ENCODE measurements around the gene CENPH.
"Not testable (repeated sequence)": the region's sequence is repeated elsewhere in the genome, so short reads cannot be mapped to it uniquely, and the experiment has no call there.

CENPH gene

DNA sequence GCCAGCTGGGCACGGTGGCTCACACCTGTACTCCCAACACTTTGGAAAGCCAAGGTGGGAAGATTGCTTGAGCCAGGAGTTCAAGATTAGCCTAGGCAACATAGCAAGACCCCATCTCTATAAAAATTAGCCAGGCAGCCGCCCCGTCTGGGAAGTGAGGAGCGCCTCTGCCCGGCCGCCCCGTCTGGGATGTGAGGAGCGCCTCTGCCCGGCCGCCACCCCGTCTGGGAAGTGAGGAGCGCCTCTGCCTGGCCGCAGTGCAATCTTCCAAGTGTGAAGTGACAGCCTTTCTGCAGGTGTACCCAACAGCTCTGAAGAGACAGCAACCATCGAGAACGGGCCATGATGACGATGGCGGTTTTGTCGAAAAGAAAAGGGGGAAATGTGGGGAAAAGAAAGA is 31.0 kb downstream of the CENPH start:
- H3K27ac Mint-ChIP-seq, H3K4me3 Mint-ChIP-seq, H3K27me3 Mint-ChIP-seq, DNase-seq, H3K9me3 Mint-ChIP-seq: not testable (repeated sequence)
- Mint-ChIP-seq H3K4me1 (ENCODE audit: low read depth) (peaks cover 23% of the 10 kb centered on the region), H3K36me3 (ENCODE audit: low read depth) (peaks cover 24% of the 10 kb centered on the region)

DNA sequence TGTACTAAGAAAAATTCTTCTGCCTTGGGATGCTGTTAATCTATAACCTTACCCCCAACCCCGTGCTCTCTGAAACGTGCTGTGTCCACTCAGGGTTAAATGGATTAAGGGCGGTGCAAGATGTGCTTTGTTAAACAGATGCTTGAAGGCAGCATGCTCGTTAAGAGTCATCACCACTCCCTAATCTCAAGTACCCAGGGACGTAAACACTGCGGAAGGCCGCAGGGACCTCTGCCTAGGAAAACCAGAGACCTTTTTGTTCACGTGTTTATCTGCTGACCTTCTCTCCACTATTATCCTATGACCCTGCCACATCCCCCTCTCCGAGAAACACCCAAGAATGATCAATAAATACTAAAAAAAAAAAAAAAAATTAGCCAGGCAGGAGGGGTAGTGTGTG is 31.4 kb downstream of the CENPH start:
- not testable (repeated sequence) for H3K27me3 Mint-ChIP-seq, H3K27ac Mint-ChIP-seq, DNase-seq, H3K9me3 Mint-ChIP-seq, H3K4me3 Mint-ChIP-seq
- H3K4me1 Mint-ChIP-seq (ENCODE audit: low read depth), result peaks cover 23% of the 10 kb centered on the region
- peaks cover 26% of the 10 kb centered on the region for H3K36me3 Mint-ChIP-seq (ENCODE audit: low read depth)

DNA sequence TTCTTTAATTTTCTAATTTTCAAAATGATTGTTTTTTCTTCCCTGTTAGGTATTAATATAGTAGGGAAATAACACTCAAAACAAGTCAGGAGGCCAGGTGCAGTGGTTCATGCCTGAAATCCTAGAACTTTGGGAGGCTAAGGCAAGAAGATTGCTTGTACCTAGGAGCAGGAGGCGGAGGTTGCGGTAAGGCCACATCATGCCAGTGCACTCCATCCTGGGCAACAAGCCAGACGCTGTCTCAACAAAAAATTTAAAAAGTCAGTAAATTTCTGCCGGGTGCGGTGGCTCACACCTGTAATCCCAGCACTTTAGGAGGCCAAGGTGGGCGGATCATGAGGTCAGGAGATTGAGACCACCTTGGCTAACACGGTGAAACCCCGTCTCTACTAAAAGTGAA is 35.1 kb downstream of the CENPH start:
- Mint-ChIP-seq H3K9me3 (no peaks in the 10 kb centered on the region), H3K4me1 (ENCODE audit: low read depth) (peaks cover 2% of the 10 kb centered on the region), H3K27ac (no peak overlapping the region), H3K4me3 (no peak overlapping the region), H3K27me3 (no peaks in the 10 kb centered on the region), H3K36me3 (ENCODE audit: low read depth) (peaks cover 37% of the 10 kb centered on the region)
- no peak for DNase-seq

DNA sequence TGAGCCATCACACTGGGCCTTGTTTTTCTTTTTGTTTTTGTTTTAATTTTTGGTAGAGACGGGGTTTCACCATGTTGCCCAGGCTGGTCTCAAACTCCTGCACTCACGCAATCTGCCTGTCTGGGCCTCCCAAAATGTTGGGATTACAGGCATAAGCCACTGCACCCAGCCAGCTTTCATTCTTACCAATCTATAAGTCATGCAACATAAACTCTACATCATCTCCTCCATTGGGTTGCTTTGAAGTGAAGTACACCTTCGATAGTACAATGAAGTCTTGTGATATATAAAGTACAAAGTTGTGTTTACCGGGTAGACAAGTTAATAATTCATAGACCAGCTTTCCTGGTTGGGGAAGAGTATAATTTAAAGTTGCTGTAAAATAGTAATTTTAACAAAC is 36.5 kb downstream of the CENPH start:
- Mint-ChIP-seq H3K9me3 (no peaks in the 10 kb centered on the region), H3K36me3 (ENCODE audit: low read depth) (peaks cover 40% of the 10 kb centered on the region), H3K4me3 (no peak overlapping the region), H3K27me3 (no peaks in the 10 kb centered on the region), H3K4me1 (ENCODE audit: low read depth) (no peaks in the 10 kb centered on the region), H3K27ac (no peak overlapping the region)
- no peak for DNase-seq

DNA sequence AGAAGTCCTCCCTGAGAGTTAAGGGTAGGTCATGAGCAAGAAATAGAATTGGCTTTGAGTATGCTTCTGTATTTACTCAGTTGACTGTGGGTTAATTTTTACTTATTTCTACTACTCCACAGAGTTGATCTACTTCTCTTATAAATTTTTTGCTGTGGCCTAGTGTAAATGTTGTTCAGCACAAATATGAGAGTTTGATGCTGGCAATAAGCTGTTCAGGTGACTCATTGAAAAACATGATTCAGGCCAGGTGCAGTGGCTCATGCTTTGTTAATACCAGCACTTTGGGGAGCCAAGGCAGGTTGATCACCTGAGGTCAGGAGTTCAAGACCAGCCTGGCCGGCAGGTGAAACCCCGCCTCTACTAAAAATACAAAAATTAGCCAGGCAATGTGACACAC is 40.8 kb downstream of the CENPH start:
- Mint-ChIP-seq H3K27ac (peak overlapping the region; percentile 10), H3K36me3 (ENCODE audit: low read depth) (peaks cover 37% of the 10 kb centered on the region), H3K27me3 (no peaks in the 10 kb centered on the region), H3K4me3 (no peak overlapping the region), H3K4me1 (ENCODE audit: low read depth) (peaks cover 7% of the 10 kb centered on the region), H3K9me3 (no peaks in the 10 kb centered on the region)
- DNase-seq, result no peak

DNA sequence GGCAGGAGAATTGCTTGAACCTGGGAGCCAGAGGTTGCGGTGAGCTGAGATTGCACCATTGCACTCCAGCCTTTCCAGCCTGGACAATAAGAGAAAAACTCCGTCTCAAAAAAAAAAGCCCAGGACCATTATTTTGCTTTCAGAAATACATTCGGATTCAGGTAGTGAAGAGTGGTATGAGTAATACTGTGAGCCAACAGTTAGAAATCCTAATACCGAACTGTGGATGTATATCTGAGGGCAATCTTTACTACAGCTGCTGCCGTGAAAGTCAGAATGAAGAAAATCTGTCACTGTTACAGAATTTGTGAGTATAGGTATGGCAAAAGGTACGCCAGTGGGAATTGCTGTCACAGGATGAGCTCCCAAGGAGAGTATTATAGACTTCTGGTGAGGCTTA is 41.9 kb downstream of the CENPH start:
- peaks cover 40% of the 10 kb centered on the region for H3K36me3 Mint-ChIP-seq (ENCODE audit: low read depth)
- H3K27me3 Mint-ChIP-seq, result no peaks in the 10 kb centered on the region
- H3K4me1 Mint-ChIP-seq (ENCODE audit: low read depth), result peaks cover 17% of the 10 kb centered on the region
- H3K27ac Mint-ChIP-seq, result no peak overlapping the region
- no peak for DNase-seq
- H3K4me3 Mint-ChIP-seq, result no peak overlapping the region
- no peaks in the 10 kb centered on the region for H3K9me3 Mint-ChIP-seq

DNA sequence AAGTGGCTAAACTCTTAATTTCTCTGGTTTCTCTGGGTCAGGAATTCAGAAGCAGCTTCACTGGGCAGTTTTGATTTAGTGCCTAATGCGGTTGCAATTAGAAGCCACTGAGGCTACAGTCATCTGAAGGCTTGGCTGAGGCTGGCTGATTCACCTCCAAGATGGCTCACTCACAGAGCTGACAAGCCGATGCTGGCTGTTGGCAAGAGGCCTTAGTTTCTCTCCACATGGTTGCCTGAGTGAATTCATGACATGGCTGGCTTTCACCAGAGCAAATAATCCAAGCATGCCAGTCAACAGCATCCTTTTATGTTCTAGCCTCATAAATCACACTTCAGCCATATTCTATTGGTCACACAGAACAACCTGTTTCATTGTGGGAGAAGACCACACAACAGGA is 42.5 kb downstream of the CENPH start:
- H3K27me3 Mint-ChIP-seq, result no peaks in the 10 kb centered on the region
- peaks cover 42% of the 10 kb centered on the region for H3K36me3 Mint-ChIP-seq (ENCODE audit: low read depth)
- no peak overlapping the region for H3K27ac Mint-ChIP-seq
- no peaks in the 10 kb centered on the region for H3K9me3 Mint-ChIP-seq
- no peak overlapping the region for H3K4me3 Mint-ChIP-seq
- H3K4me1 Mint-ChIP-seq (ENCODE audit: low read depth), result peaks cover 19% of the 10 kb centered on the region
- DNase-seq, result no peak

DNA sequence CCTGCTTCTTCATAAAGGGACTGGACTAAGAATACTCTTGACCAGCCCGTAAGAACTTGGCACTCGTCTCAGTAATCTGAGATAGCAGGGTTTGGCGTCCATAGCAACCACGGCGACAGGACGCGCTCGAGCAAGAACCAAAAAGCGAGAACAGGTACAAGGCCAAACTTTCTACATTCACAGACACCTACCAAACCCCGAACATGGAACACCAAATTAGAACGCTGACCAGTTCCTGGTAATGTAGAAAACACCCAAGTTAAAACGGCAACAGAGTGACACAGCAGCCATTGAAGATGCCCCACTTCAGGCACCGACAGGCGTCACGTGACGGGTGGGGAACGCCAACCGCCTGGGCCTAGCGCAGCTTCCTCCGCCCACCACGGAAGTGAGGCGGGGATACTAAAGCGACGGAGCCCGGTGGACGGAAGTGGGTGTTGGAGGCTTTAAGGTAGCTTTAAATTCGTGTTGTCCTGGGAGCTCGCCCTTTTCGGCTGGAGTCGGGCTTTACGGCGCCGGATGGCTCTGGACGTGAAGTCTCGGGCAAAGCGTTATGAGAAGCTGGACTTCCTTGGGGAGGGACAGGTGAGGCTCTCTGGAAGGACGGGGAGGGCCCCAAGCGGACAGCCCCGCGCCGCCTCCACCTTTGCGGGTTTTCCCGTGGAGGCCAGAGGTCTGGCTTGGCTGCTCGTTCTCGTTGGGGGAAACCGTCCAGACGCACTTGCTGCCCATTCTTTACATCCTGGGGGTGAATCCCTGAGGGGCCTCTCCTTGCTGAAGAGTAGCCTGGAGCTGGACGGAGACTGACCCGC is 45.3 kb downstream of the CENPH start, which contains the start of gene CDK7:
Gene CDK7, plus strand, starts transcription at position 430 of the 812 bp plus-strand sequence. Its CDS starts 90 bp downstream, at position 520.
- Mint-ChIP-seq H3K4me3 (peak within 1 kb of the TSS; percentile 97), H3K9me3 (no peaks in the 10 kb centered on the region), H3K4me1 (ENCODE audit: low read depth) (peaks cover 41% of the 10 kb centered on the region), H3K27ac (peak within 1 kb of the TSS; percentile 96), H3K36me3 (ENCODE audit: low read depth) (peaks cover 50% of the 10 kb centered on the region), H3K27me3 (no peaks in the 10 kb centered on the region)
- DNase-seq, result peak; percentile 92

DNA sequence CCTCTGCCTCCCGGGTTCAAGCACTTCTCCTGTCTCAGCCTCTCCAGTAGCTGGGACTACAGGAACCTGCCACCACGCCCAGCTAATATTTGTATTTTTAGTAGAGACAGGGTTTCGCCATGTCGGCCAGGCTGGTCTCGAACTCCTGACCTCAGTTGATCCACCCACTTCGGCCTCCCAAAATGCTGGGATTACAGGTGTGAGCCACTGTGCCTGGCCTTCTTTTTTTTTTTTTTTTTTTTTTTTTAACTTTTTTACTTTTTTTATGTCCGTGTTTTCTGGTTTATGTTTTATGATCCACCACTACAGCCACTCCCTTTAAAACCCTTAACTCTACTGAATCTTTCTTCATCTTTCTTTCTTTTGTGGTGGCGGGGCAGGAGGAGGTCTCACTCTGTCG is 47.4 kb downstream of the CENPH start:
- H3K27me3 Mint-ChIP-seq, result not testable (repeated sequence)

DNA sequence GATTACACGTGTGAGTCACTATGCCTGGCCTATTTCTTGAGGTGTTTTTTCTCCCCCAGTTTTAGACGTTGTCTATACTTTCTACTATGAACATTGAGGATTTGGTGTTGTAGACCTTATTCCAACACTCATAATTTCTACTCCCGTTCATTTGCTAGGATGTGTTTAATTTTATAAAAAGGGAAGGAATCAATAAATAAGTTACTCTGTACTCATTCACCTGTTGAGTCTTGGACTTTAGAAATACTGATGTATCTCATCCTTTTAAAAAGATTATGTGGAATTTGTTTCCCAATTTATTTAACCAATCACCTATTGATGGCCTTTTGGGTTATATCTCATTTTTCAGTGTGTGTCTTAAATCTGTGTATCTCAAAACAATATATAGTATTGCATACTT is 48.5 kb downstream of the CENPH start:
- no peak for DNase-seq
- H3K4me1 Mint-ChIP-seq (ENCODE audit: low read depth), result peaks cover 63% of the 10 kb centered on the region
- H3K9me3 Mint-ChIP-seq, result no peaks in the 10 kb centered on the region
- H3K27ac Mint-ChIP-seq, result no peak overlapping the region
- no peaks in the 10 kb centered on the region for H3K27me3 Mint-ChIP-seq
- peaks cover 70% of the 10 kb centered on the region for H3K36me3 Mint-ChIP-seq (ENCODE audit: low read depth)
- no peak overlapping the region for H3K4me3 Mint-ChIP-seq

More for the DNA sequence above, 47.4 kb downstream of the CENPH start:
- peaks cover 54% of the 10 kb centered on the region for H3K4me1 Mint-ChIP-seq (ENCODE audit: low read depth)
- peak overlapping the region; percentile 69 for H3K4me3 Mint-ChIP-seq
- not testable (repeated sequence) for DNase-seq, H3K9me3 Mint-ChIP-seq
- H3K36me3 Mint-ChIP-seq (ENCODE audit: low read depth), result peaks cover 60% of the 10 kb centered on the region
- H3K27ac Mint-ChIP-seq, result peak overlapping the region; percentile 81

DNA sequence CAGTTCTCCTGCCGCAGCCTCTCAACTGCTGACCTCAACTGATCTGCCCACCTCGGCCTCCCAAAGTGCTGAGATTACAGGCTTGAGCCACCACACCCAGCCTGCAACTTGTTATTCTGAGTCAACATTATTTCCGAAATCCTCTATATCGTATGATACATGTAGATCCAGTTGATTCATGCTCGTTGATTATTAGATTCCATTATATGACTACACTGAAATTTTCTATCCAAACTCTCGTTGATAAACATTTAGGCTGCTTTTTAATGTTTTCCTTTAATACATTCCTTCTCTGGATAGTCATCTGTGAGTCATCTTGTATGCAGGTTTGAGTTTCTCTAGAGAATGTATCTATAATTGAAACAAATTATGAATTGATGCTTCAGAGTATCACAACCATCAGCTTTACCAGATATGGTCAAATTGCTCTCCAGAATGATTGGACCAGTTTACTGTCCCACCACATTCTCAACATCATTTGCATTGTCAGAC is 49.4 kb downstream of the CENPH start:
- no peak for DNase-seq
- no peaks in the 10 kb centered on the region for H3K9me3 Mint-ChIP-seq
- peaks cover 67% of the 10 kb centered on the region for H3K4me1 Mint-ChIP-seq (ENCODE audit: low read depth)
- H3K4me3 Mint-ChIP-seq, result no peak overlapping the region
- peaks cover 76% of the 10 kb centered on the region for H3K36me3 Mint-ChIP-seq (ENCODE audit: low read depth)
- H3K27me3 Mint-ChIP-seq, result no peaks in the 10 kb centered on the region
- H3K27ac Mint-ChIP-seq, result no peak overlapping the region

DNA sequence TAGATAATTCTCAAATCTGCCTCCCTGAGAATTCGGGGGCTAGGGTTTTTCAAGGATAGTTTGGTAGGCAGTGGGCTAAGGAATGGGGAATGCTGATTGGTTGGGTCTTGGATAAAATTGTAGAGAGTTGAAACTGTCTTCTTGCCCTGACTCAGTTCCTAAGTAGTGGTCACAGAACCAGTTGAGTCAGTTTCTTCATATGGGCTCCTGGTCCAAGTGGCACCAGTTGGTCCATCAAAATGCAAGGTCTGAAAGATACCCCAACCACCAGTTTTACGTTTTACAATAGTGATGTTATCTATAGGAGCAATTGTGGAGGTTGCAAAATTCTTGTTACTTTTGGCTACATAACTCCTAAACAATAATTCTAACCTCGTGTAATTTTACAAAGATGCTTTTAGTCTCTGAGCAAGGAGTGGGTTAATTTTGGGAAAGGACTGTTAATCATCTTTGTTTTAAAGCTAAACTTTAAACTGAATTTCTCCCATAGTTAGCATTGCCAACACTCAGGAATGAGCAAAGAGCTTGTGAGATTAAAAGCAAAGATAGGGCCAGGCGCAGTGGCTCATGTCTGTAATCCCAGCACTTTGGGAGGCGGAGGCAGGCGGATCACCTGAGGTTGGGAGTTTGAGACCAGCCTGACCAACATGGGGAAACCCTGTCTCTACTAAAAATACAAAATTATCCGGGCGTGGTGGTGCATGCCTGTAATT is 53.0 kb downstream of the CENPH start:
- H3K27me3 Mint-ChIP-seq, result no peaks in the 10 kb centered on the region
- H3K4me1 Mint-ChIP-seq (ENCODE audit: low read depth), result peaks cover 65% of the 10 kb centered on the region
- H3K36me3 Mint-ChIP-seq (ENCODE audit: low read depth), result peaks cover 79% of the 10 kb centered on the region
- no peak overlapping the region for H3K27ac Mint-ChIP-seq
- H3K4me3 Mint-ChIP-seq, result no peak overlapping the region
- peaks cover 5% of the 10 kb centered on the region for H3K9me3 Mint-ChIP-seq
- DNase-seq, result no peak

DNA sequence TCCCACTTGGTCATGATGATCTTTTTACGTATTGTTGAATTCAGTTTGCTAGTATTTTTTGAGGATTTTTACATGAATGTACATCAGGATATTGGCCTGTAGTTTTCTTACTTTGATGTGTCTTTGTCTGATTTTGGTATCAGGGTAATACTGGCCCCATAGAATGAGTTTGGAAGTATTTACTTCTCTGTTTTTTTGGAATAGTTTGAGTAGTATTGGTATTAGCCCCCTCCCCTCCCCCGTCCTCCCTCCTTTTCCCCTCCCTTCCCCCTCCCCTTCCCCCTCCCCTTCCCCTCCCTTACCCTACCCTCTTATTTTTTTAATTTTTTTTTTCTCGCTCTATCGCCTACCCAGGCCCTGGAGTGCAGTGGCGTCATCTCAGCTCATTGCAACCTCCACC is 55.6 kb downstream of the CENPH start:
- H3K27me3 Mint-ChIP-seq, result no peaks in the 10 kb centered on the region
- H3K36me3 Mint-ChIP-seq (ENCODE audit: low read depth), result peaks cover 73% of the 10 kb centered on the region
- peaks cover 5% of the 10 kb centered on the region for H3K9me3 Mint-ChIP-seq
- H3K27ac Mint-ChIP-seq, result no peak overlapping the region
- H3K4me1 Mint-ChIP-seq (ENCODE audit: low read depth), result peaks cover 48% of the 10 kb centered on the region
- DNase-seq, result no peak
- H3K4me3 Mint-ChIP-seq, result no peak overlapping the region

DNA sequence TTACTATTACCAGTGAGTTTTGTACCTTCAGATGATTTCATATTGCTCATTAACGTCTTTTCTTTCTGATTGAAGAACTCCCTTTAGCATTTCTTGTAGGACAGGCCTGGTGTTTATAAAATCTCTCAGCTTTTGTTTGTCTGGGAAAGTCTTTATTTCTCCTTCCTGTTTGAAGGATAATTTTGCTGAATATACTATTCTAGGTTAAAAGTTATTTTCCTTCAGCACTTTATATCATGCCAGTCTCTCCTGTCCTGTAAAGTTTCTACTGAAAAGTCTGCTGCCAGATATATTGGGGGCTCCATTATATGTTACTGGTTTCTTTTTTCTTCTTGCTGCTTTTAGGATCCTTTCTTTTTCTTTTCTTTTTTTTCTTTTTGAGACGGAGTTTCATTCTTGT is 58.6 kb downstream of the CENPH start:
- no peak for DNase-seq
- H3K36me3 Mint-ChIP-seq (ENCODE audit: low read depth), result peaks cover 71% of the 10 kb centered on the region
- H3K4me3 Mint-ChIP-seq, result no peak overlapping the region
- no peak overlapping the region for H3K27ac Mint-ChIP-seq
- H3K4me1 Mint-ChIP-seq (ENCODE audit: low read depth), result peaks cover 35% of the 10 kb centered on the region
- peaks cover 5% of the 10 kb centered on the region for H3K9me3 Mint-ChIP-seq
- H3K27me3 Mint-ChIP-seq, result no peaks in the 10 kb centered on the region

DNA sequence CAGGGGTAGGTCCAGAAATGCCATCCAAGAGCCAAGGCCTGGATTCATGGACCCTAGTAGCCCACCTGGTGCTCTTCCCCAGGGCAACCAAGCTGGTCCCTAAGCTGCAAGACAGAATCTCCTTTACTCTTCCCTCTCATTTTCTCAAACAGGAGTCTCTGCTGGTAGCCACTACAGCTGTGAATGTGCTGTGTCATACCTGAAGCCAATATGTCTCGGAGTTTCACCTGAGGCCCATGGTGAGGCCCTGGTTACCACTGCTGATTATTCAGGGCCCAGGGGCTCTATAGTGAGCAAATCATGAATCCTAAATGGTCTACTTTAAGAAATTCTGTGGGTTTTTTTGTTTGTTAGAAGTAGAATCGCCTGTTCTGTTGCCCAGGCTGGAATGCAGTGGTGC is 61.2 kb downstream of the CENPH start:
- no peak for DNase-seq

More for the DNA sequence above, 61.2 kb downstream of the CENPH start:
- peaks cover 5% of the 10 kb centered on the region for H3K9me3 Mint-ChIP-seq
- no peaks in the 10 kb centered on the region for H3K27me3 Mint-ChIP-seq
- H3K4me3 Mint-ChIP-seq, result no peak overlapping the region
- H3K36me3 Mint-ChIP-seq (ENCODE audit: low read depth), result peaks cover 69% of the 10 kb centered on the region
- peaks cover 22% of the 10 kb centered on the region for H3K4me1 Mint-ChIP-seq (ENCODE audit: low read depth)
- H3K27ac Mint-ChIP-seq, result peak overlapping the region; percentile 71
